Nephron progenitor cell (in vitro differentiated cells): Measurements from ENCODE around the gene TMIGD1.

ENCODE experiments used
- DNase-seq: peaks from one replicate; pipeline ENCODE4 v3.0.0; 2021
- H3K27ac Mint-ChIP-seq: 2 replicates; pipeline ENCODE4 v1.8.0; 2021; ENCODE audit warnings: mild to moderate bottlenecking, moderate library complexity, mixed read lengths
- H3K27me3 Mint-ChIP-seq: 2 replicates; pipeline ENCODE4 v1.8.0; 2021; ENCODE audit warnings: mild to moderate bottlenecking, low read depth, mixed read lengths; ENCODE audit not compliant: poor library complexity
- H3K36me3 Mint-ChIP-seq: 2 replicates; pipeline ENCODE4 v1.8.0; 2021; ENCODE audit warnings: low read depth, mixed read lengths
- H3K4me1 Mint-ChIP-seq: 2 replicates; pipeline ENCODE4 v1.8.0; 2021; ENCODE audit warnings: mixed read lengths
- H3K4me3 Mint-ChIP-seq: 2 replicates; pipeline ENCODE4 v1.8.0; 2021; ENCODE audit warnings: mild to moderate bottlenecking, moderate library complexity, mixed read lengths
- H3K9me3 Mint-ChIP-seq: 2 replicates; pipeline ENCODE4 v1.8.0; 2021; ENCODE audit warnings: mild to moderate bottlenecking, moderate library complexity, mixed read lengths
- TF ChIP-seq, protein P1 (sequence below): fragments of 200-600 bp; sonication (generic); IDR thresholded peaks from 2 replicates; pipeline ENCODE4 v1.5.0; 2021; ENCODE audit warnings: antibody characterized with exemption

Gene TMIGD1

DNA sequence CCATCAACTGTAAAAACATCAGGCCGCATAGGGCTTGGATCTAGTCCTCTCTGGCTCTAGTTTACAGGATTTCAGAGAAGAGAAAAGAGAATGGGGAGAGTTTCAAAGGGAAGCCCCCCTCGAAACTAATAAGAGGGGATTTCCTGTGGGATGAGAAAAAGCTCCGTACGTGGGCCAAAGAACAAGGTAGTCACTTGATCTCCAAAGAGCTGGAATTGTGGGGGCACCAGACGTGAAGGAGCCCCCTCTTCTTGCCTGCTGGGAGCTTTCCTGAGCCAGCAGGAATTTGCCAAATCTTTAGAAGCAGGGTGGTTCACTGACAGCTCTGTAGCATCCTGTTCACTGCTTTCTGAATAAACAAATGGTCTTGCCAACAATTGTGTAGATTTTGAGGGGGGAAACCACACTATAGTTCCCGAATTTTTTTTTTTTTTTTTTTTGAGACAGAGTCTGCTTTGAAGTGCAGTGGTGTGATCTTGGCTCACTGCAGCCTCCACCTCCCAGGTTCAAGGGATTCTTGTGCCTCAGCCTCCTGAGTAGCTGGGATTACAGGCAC is 7.0 kb upstream of the TMIGD1 start:
- Mint-ChIP-seq H3K27ac (peak overlapping the region; percentile 49), H3K4me1 (peaks cover 64% of the 10 kb centered on the region), H3K27me3 (peaks cover 3% of the 10 kb centered on the region), H3K9me3 (no peaks in the 10 kb centered on the region), H3K4me3 (peak overlapping the region; percentile 18), H3K36me3 (no peaks in the 10 kb centered on the region)
- DNase-seq: no peak
- TF ChIP-seq, protein P1, sequence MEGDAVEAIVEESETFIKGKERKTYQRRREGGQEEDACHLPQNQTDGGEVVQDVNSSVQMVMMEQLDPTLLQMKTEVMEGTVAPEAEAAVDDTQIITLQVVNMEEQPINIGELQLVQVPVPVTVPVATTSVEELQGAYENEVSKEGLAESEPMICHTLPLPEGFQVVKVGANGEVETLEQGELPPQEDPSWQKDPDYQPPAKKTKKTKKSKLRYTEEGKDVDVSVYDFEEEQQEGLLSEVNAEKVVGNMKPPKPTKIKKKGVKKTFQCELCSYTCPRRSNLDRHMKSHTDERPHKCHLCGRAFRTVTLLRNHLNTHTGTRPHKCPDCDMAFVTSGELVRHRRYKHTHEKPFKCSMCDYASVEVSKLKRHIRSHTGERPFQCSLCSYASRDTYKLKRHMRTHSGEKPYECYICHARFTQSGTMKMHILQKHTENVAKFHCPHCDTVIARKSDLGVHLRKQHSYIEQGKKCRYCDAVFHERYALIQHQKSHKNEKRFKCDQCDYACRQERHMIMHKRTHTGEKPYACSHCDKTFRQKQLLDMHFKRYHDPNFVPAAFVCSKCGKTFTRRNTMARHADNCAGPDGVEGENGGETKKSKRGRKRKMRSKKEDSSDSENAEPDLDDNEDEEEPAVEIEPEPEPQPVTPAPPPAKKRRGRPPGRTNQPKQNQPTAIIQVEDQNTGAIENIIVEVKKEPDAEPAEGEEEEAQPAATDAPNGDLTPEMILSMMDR: no peak

DNA sequence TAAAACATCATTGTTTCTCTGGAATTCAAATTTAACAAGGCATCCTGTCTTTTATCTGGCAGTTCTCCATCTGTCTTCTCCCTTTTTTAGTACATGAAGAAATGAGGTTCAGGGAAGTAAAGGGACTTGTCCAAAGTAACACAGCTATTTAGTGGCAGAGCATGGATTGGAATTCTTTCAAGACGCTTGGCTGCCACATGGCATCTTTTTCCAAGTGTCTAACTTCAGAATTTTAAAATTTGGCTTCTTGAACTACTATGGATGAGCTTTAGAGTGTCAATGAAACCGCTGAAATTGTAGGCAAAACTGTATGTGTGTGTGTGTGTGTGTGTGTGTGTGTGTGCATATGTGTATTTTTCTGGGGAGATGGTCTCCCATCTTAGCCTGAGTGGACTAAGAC is 5.2 kb upstream of the TMIGD1 start:
- TF ChIP-seq, protein P1: no peak
- H3K27me3 Mint-ChIP-seq: no peaks in the 10 kb centered on the region
- H3K9me3 Mint-ChIP-seq: no peaks in the 10 kb centered on the region
- no peak overlapping the region for H3K4me3 Mint-ChIP-seq
- peaks cover 53% of the 10 kb centered on the region for H3K4me1 Mint-ChIP-seq
- H3K27ac Mint-ChIP-seq: no peak overlapping the region
- DNase-seq: no peak
- no peaks in the 10 kb centered on the region for H3K36me3 Mint-ChIP-seq

DNA sequence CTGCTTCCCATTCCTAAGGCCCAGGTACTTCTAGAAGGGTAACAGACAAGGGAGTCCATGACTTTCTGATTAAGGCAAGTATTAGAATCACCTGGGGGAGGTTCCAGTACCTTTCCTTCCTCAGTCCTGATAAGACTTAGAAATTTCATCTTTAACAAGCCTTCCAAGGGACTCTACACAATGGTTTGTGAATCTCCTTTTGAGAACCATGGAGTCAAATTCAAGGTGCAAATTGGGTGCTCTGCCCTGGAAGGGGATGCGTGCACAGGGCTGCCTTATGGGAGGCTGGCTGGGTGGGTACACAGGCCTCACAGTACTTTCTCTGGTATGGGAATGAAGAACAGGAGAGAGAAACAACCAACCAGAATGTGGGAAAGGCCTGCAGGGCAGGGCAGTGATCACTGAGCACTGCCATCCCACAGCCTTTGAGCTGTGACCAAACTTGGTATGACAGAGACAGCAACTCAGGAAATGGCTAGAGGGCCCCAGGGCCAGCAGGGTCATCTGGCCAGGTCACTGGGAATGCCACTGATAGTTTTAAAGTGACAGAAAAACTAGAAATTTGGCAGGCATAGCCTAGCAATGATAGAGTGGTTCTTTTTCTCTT is 3.6 kb upstream of the TMIGD1 start:
- Mint-ChIP-seq H3K27ac (no peak overlapping the region), H3K4me1 (peaks cover 45% of the 10 kb centered on the region), H3K9me3 (no peaks in the 10 kb centered on the region), H3K4me3 (no peak overlapping the region), H3K36me3 (no peaks in the 10 kb centered on the region), H3K27me3 (no peaks in the 10 kb centered on the region)
- DNase-seq: no peak
- TF ChIP-seq, protein P1: no peak

DNA sequence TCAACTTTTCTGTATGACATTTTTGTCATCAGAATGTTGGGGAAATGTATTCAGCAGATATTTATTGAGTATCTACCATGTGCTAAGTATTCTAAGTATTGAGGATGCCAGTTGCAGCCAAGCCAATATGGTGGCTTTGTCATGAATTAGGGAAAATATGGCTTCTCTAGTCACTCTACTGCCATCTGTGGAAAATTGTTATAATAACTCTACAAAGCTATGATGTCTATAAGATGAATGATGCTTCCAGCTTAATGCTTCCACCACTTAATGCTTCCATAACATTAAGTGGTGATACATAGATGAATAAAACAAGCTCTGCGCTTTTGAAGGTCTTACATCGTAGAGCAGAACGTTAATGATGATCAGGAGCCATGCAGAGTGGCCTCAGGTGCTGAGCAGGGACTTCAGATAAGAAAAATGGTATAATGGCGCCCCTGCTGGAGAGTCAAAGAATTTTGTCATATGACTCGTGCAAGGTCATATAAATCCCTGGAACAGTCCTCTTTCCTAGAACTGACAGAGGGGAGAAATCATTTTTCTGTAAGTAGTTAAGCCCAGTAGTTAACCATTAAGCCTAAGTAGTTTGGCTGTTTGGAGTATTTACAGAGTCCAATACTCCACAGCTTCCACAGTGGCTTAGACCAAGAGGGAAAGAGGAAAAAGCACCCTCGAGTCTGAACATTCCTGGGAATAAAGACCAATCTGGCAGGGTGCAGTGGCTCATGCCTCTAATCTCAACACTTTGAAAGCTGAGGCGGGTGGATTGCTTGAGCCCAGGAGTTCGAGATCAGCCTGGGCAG is 2.7 kb upstream of the TMIGD1 start:
- H3K36me3 Mint-ChIP-seq: no peaks in the 10 kb centered on the region
- H3K4me1 Mint-ChIP-seq: peaks cover 39% of the 10 kb centered on the region
- TF ChIP-seq, protein P1: peak; percentile 55
- peaks cover 3% of the 10 kb centered on the region for H3K27me3 Mint-ChIP-seq
- peak; percentile 25 for DNase-seq
- H3K27ac Mint-ChIP-seq: no peak overlapping the region
- H3K9me3 Mint-ChIP-seq: no peaks in the 10 kb centered on the region
- no peak overlapping the region for H3K4me3 Mint-ChIP-seq

DNA sequence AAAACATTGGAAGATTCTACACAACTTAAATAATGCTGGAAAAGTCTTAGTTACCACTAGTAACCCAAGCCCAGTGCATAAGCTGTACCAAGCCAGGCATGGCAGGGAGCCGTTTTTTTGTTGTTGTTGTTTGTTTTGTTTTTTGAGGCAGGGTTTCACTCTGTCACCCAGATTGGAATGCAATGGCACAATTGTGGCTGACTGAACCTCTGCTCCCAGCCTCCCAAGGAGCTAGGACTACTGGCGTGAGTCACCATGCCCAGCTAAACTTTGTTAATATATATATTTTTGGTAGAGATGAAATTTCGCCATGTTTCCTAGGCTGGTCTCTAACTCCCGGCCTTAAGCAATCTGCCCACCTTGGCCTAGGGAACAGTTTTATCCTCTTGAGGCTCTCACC is 564 bp upstream of the TMIGD1 start:
- H3K27me3 Mint-ChIP-seq: peaks cover 8% of the 10 kb centered on the region
- no peaks in the 10 kb centered on the region for H3K36me3 Mint-ChIP-seq
- DNase-seq: no peak
- H3K27ac Mint-ChIP-seq: no peak overlapping the region
- H3K9me3 Mint-ChIP-seq: no peaks in the 10 kb centered on the region
- TF ChIP-seq, protein P1: no peak
- H3K4me3 Mint-ChIP-seq: no peak overlapping the region
- peaks cover 22% of the 10 kb centered on the region for H3K4me1 Mint-ChIP-seq
